ENCODE measurements around the gene PDCD6IP.

Gene PDCD6IP

DNA sequence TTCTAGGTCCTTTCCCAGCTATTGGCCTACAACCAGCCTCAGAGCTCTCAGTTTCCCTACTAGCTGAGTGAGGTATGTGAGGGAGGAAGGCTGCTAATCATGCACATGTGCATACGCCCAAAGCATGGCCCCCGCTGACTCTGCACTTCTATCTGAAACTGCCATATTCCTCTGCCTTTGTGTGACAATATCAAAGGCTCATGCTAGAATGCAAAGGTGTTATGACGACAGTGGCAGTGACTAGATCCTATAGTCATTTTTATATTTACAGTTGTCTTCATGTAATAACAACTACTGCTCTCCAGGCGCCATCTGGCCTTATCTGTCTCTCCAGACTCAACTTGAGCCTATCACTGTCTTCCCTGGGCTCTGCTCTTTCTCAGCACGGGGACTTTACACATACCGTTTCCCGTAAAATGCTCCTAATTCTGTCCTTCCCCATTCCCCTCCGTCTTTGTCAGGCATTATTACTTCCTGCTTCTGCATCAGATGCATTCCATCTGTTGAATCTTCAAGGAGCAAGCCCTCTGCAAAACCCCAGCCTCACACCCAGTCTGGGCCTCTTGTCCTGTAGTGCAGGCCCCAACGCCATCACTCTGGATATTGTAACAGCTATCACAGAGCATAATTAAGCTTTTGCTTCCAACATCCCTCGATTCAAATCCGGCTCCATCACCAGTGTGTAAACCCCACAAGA lies 102.5 kb downstream of the PDCD6IP start:
- DNase-seq: no peak

DNA sequence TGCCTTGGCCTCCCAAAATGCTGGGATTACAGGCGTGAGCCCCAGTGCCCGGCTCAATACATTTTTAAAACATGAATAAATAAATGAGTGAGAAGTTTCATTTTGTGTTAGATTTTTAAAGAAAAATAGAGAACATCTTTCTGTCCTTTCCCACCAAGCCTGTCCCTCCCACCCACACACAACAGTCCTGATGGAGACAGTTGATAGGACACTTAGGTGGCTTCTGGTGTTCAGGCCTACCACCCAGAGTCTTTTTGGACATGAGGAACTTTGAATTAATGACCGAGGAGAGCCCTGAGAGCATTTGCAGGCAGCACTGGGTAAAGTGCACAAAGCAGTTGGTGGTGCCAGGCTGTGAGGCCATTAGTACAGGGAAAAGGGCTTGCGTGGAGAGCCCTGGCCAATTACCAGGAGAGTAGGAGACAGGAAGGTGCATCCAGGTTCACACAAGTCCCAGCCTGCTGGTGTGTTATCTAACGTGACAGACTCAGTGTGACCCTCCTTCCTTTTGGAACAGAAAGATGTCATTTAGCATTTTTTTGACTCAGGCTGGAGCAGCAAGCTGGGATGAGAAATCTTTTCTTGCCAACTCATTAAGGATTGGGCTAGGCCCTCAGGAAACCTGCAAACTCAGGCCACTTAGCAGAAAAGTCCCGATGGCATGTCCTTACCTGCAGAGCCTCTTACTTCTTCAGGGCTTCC lies 103.6 kb downstream of the PDCD6IP start:
- DNase-seq: no peak

DNA sequence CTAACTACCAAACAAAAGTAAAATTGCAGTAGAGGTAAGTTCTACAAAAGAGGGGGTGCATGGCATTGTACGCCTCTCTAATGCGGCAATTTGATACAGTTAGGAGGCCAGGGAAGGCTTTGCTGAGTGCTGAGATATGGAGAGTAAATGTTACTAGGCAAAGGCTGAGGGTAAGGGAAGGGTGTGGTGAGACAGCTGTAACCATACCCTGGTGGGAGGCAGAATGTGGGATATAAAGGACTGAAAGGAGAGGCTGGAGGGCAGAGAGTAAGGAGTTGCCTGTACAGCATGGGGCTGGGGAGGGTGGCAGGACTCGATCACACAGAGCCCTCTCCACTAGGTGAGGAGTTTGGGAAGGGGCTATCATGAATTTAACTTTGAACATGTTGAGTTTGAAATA lies 106.3 kb downstream of the PDCD6IP start:
- no peak for DNase-seq

DNA sequence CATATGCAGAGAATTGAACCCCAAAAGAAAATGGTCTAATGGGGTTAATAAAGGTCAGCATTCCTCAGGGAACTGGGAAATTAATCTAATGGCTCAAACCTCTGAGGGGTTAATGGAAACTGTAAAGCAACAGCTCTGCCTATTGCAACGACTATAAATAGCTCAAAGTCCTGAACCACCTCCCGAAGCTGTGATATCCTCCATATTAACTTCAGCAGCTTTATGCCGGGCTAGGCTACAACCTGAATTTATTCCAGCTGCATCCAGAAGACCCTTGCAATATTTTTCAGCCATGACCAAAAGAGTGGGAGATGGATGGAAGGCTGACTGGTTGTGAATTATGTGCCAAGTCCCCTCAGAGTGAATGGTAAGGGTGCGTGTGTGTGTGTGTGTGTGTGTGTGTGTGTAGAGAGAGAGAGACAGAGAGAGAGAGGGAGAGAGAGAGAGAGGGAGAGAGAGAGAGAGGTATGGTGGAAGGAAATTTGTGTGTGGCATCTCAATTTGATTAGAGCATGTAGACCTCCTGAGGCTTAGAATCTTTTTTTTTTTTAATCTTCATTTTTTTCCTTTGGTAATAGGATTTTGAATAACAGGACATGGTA lies 109.9 kb downstream of the PDCD6IP start:
- no peak for DNase-seq

- no peak for DNase-seq
Observed at GRCh38 chr3:33909547-33909946, 111.1 kb downstream of the PDCD6IP start.

DNA sequence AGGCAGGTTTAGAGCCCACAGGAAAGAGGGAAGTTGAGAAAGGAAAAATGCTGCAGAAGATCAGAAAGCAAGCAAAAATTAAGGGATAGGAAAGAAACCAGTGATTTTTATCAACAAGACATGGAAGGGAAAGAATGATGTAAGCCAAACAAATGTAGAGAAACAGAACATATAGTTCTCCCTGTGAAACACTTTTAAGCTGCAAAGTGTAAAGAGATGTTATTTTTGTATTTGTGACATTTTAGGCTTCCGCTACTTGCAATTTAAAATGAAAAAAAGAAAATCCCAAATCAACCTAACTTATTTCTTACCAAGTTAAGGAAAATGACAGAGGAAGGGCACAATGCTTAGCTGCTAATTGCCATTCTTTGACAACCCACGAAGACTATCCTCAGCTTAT lies 111.6 kb downstream of the PDCD6IP start:
- DNase-seq: no peak

DNA sequence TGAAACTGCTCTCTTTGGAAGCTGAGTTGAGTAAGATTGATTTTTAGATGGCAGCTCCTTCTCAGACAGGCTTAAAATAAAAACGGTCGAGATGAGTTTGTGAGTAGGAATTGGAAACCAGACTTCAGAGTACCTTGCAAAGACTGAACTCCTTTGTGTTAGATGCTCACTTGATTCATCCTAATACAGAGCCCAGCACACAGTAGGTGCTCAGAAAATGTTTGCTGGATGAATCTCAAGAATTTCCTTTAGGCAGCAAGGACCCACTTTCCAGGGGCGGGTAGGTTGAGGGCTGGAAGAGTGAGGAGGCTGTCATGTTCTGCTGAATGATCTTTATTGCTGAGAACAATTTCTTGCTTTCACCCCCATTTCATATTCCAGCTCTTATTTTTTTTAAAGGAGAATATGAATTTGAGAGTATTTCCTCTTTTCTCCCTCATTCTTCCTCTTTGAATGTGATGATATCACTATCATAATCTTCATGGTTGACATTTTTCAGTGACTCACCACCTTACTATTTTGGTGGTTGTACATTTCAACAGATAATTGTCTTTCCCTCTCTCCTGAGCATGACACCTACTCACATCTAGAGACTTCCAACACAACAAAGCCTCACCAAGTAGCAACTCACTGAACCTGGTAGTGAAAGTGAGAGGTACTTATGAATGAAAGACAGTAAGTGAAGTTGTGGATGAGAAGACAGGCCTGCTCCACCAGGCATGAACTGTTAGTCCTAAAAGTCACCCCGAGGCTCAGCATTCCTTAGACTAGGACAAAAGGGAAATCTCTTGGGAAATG lies 113.3 kb downstream of the PDCD6IP start:
- no peak for DNase-seq

- no peak for DNase-seq
Observed at GRCh38 chr3:33914212-33914611, 115.8 kb downstream of the PDCD6IP start.

DNA sequence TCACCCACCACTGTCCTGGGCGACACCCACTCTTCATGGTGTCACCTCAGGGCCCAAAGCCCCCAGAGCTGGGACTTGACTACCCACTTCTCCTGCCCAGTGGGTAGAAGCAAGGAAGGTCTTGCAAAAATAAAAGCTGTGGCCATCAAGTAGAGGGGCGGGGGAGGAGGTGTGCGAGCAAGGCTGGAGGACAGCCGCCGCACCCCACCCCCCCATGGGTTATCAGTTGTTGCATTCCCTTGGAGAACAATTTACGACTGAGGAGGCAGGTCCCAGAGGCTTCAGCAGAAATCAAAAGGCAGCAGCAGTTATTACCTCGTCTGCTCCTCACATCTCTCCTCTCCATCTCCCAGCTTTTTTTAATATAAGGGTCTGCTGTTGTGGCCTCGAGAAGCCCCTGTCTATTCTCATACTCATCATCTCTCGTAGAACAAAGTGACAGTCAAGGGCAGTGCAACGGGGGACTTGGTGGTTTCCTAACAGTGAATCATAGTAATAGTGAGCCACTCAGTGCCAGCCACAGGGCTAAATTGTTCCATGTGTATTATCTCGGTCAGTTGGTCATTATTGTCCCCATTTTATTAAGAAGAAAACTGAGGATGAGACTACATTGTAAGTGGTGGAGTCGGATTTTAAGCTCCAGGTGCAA lies 116.4 kb downstream of the PDCD6IP start:
- DNase-seq: no peak

GRCh38 chr3:33915796-33916546 lies 117.5 kb downstream of the PDCD6IP start:
- no peak for DNase-seq

GRCh38 chr3:33918126-33918756 lies 119.8 kb downstream of the PDCD6IP start:
- no peak for DNase-seq

All from stimulated activated naive CD4-positive, alpha-beta T cell treated with Interleukin-2 at 50 U/mL for 16 hours (primary cell).